ENCODE results near the gene PKP4.

DNA sequence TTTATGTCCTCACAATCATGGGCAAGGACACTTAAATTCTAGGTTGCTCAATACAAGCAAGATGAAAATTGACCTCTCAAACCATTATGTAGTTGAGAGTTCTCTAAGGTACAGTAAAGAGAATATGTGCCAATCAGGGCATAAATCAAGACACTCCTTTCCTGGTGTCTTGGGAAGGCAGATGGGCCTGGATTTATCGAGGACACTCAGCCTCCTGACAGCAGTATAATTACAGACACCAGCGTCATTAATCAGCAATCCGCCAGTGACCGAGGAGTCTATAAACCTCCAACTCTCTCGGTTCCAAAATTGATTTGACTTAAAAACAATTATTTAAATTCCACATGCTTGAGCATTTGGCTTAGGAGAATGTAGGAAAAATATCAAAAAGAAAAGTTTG is 262.7 kb downstream of the PKP4 start:
- no peak for TF ChIP-seq POLR2A (IDR thresholded peaks at IDR 0.05)
- TF ChIP-seq, protein P1, sequence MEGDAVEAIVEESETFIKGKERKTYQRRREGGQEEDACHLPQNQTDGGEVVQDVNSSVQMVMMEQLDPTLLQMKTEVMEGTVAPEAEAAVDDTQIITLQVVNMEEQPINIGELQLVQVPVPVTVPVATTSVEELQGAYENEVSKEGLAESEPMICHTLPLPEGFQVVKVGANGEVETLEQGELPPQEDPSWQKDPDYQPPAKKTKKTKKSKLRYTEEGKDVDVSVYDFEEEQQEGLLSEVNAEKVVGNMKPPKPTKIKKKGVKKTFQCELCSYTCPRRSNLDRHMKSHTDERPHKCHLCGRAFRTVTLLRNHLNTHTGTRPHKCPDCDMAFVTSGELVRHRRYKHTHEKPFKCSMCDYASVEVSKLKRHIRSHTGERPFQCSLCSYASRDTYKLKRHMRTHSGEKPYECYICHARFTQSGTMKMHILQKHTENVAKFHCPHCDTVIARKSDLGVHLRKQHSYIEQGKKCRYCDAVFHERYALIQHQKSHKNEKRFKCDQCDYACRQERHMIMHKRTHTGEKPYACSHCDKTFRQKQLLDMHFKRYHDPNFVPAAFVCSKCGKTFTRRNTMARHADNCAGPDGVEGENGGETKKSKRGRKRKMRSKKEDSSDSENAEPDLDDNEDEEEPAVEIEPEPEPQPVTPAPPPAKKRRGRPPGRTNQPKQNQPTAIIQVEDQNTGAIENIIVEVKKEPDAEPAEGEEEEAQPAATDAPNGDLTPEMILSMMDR (IDR thresholded peaks at IDR 0.05), result no peak
- no peak for TF ChIP-seq POLR2AphosphoS5 (IDR thresholded peaks at IDR 0.05)
